ENCODE measurements around the gene TRIM66. TPM values are rescaled to one million over a fixed set of nuclear protein-coding genes. Genes with fewer than 3 reads are reported as not detected.

TRIM66 gene, protein sequence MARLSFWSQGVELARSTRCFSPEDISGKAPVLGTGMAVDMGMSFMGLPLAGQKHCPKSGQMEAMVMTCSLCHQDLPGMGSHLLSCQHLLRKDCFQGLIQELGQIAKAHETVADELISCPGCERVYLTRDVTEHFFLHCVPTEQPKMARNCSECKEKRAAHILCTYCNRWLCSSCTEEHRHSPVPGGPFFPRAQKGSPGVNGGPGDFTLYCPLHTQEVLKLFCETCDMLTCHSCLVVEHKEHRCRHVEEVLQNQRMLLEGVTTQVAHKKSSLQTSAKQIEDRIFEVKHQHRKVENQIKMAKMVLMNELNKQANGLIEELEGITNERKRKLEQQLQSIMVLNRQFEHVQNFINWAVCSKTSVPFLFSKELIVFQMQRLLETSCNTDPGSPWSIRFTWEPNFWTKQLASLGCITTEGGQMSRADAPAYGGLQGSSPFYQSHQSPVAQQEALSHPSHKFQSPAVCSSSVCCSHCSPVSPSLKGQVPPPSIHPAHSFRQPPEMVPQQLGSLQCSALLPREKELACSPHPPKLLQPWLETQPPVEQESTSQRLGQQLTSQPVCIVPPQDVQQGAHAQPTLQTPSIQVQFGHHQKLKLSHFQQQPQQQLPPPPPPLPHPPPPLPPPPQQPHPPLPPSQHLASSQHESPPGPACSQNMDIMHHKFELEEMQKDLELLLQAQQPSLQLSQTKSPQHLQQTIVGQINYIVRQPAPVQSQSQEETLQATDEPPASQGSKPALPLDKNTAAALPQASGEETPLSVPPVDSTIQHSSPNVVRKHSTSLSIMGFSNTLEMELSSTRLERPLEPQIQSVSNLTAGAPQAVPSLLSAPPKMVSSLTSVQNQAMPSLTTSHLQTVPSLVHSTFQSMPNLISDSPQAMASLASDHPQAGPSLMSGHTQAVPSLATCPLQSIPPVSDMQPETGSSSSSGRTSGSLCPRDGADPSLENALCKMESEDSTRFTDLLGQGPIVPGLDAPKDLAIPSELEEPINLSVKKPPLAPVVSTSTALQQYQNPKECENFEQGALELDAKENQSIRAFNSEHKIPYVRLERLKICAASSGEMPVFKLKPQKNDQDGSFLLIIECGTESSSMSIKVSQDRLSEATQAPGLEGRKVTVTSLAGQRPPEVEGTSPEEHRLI (N-terminal part only)
- polyA plus RNA-seq (2011; rRNA removed) = 7.7 and 9.8 TPM in 2 replicates
- polyA plus RNA-seq (2012; cell fraction: cytosol; rRNA removed) = 2.9 and 3.5 TPM in 2 replicates
- polyA plus RNA-seq (2012; cell fraction: nucleus; rRNA removed) = 16.9 and 21.1 TPM in 2 replicates
- polyA plus RNA-seq (2017; fragmentation: RNase III; extraction: RNeasy Plus Mini Kit Qiagen cat#74134 plus additional on column Dnase treatment) = 2.5 to 3.3 TPM (median 3.0 TPM) in 3 replicates
- polyA minus RNA-seq (2011; rRNA and poly(A)+ RNA removed) = 8.3 and 13.6 TPM in 2 replicates

- under 1% methylated on average over 28 of the region's 67 CpGs for WGBS (ENCODE audit: missing lambda C conversion rate)
- POLR2A ChIA-PET = interaction anchor here (0.5 to 2.5 kb wide), 19 partner anchors 9 to 675 kb away, joined by 3 to 17 read pairs (median 4); partner anchors contain the start of genes AKIP1, STK33 and TMEM9B
- ATAC-seq (peak; percentile 97 to 98), DNase-seq (ENCODE audit: low read depth in 1 of 2, low spot score in 1 of 2) (peak; percentile 84 to 97), FAIRE-seq (no peak)
- CTCF ChIA-PET = interaction anchor here (0.9 to 1.6 kb wide), 7 partner anchors 9 to 696 kb away, joined by 3 to 4 read pairs (median 3); partner anchors contain the start of gene EIF3F
- peak within 1 kb of the TSS; percentile 95 to 98 for H3K27ac ChIP-seq
- H3K4me3 ChIP-seq = peak within 1 kb of the TSS; percentile 76
- peak within 1 kb of the TSS; percentile 98 for H3K4me2 ChIP-seq
- H3K4me1 ChIP-seq = peaks cover 34% of the 10 kb centered on the region
- H3K9me3 ChIP-seq = no peaks in the 10 kb centered on the region
- TF ChIP-seq FOSB (CRISPR knock-in tag; IDR thresholded peaks at IDR 0.05) = peak; percentile 27; the same call in 1 of the 2 replicates
- no peak for TF ChIP-seq JUNB (IDR thresholded peaks at IDR 0.05)
- TF ChIP-seq POLR2A (IDR thresholded peaks at IDR 0.05; ENCODE audit: low read length) = peak; percentile 98
- peak; percentile 67; the same call in 1 of the 2 replicates for TF ChIP-seq HOXB5 (CRISPR knock-in tag; IDR thresholded peaks at IDR 0.05)
- TF ChIP-seq CTCF (IDR thresholded peaks at IDR 0.05) = no peak
- no peak for TF ChIP-seq RCOR1 (IDR thresholded peaks at IDR 0.05; ENCODE audit: low read depth, low read length)
- TF ChIP-seq HEYL (CRISPR knock-in tag; IDR thresholded peaks at IDR 0.05) = no peak
- TF ChIP-seq CEBPB (IDR thresholded peaks at IDR 0.05) = no peak
- TF ChIP-seq MAX (IDR thresholded peaks at IDR 0.05) = peak; percentile 78
- TF ChIP-seq NR3C1 (IDR thresholded peaks at IDR 0.05) = no peak
- TF ChIP-seq RAD21 (conservative IDR thresholded peaks at IDR 0.05 in 1 of 2, IDR thresholded peaks at IDR 0.05 in 1 of 2) = peak in 1 of 2 experiments; percentile 12; a peak in 2 of 5 replicates
- TF ChIP-seq TFCP2L1 (CRISPR knock-in tag; IDR thresholded peaks at IDR 0.05) = 0 out of 2 replicates have a peak, but pooled peaks have one; percentile 65
- peak; percentile 96 for TF ChIP-seq BCL3 (IDR thresholded peaks at IDR 0.05)
- TF ChIP-seq HOXA7 (CRISPR knock-in tag; IDR thresholded peaks at IDR 0.05) = no peak
- no peak for TF ChIP-seq CBX8 (IDR thresholded peaks at IDR 0.05)
- no peak for TF ChIP-seq ZSCAN20 (CRISPR knock-in tag; IDR thresholded peaks at IDR 0.05)
- 0 out of 2 replicates have a peak, but pooled peaks have one; percentile 29 for TF ChIP-seq PBX3 (IDR thresholded peaks at IDR 0.05)
- TF ChIP-seq RNF2 (IDR thresholded peaks at IDR 0.05; ENCODE audit: borderline replicate concordance, low read depth) = no peak
- TF ChIP-seq CBX2 (IDR thresholded peaks at IDR 0.05; ENCODE audit: borderline replicate concordance, low read depth) = no peak
- TF ChIP-seq E2F6 (IDR thresholded peaks at IDR 0.05; ENCODE audit: borderline replicate concordance, low read depth) = peak; percentile 26; the same call in 1 of the 2 replicates
- TF ChIP-seq RARB (CRISPR knock-in tag; IDR thresholded peaks at IDR 0.05) = no peak
- TF ChIP-seq PHF8 (IDR thresholded peaks at IDR 0.05; ENCODE audit: borderline replicate concordance, low read depth) = peak; percentile 95
- 0 out of 2 replicates have a peak, but pooled peaks have one; percentile 6 for TF ChIP-seq USF2 (IDR thresholded peaks at IDR 0.05)
- no peak for TF ChIP-seq HES2 (IDR thresholded peaks at IDR 0.05)
- TF ChIP-seq ESRRA (IDR thresholded peaks at IDR 0.05; ENCODE audit: borderline replicate concordance, low read length) = no peak
- no peak for TF ChIP-seq MAFK (IDR thresholded peaks at IDR 0.05; ENCODE audit: partially characterized antibody)
- no peak for TF ChIP-seq MAZ (IDR thresholded peaks at IDR 0.05; ENCODE audit: borderline replicate concordance, low read depth, low read length)
- peak; percentile 73; the same call in 1 of the 2 replicates for TF ChIP-seq GATA3 (IDR thresholded peaks at IDR 0.05; ENCODE audit: borderline replicate concordance)
- TF ChIP-seq ZC3H11A (IDR thresholded peaks at IDR 0.05) = no peak
Measured at GRCh38 chr11:8682303-8683114, at the start of gene TRIM66, which contains the start of gene RPL27A. Gene TRIM66 (minus strand): TSS chr11:8682665. CDS start chr11:8672274, 10,391 bp downstream. Gene RPL27A (plus strand): TSS chr11:8682792. CDS start chr11:8682814, 22 bp downstream.
